PC-9 (cell line): ENCODE results near the gene ID4.
A peak's percentile ranks its signal among the peaks of the same experiment; 100 is the strongest.

Experiments used
- CTCF ChIP-seq: fragments of 200-600 bp; sonication (generic); conservative IDR thresholded peaks from 2 replicates; pipeline ENCODE4 v1.6.1; 2017; ENCODE audit warnings: mixed run types, antibody characterized with exemption, mild to moderate bottlenecking, moderate library complexity
- EZH2 ChIP-seq: fragments of 200-600 bp; sonication (generic); IDR thresholded peaks from 2 replicates; pipeline ENCODE4 v1.8.0; 2017; ENCODE audit warnings: antibody characterized with exemption, low read depth

- peak; percentile 88 for TF ChIP-seq CTCF
- TF ChIP-seq EZH2 = no peak
Observed at GRCh38 chr6:19851241-19852089, 14.3 kb downstream of the ID4 start.
